ENCODE results near the gene CCDC171. TPM values are rescaled to one million over a fixed set of nuclear protein-coding genes. Genes with fewer than 3 reads are reported as not detected.

Gene CCDC171
- total RNA-seq, 2 donors from 2014 or later = 2.3 to 4.7 TPM

DNA sequence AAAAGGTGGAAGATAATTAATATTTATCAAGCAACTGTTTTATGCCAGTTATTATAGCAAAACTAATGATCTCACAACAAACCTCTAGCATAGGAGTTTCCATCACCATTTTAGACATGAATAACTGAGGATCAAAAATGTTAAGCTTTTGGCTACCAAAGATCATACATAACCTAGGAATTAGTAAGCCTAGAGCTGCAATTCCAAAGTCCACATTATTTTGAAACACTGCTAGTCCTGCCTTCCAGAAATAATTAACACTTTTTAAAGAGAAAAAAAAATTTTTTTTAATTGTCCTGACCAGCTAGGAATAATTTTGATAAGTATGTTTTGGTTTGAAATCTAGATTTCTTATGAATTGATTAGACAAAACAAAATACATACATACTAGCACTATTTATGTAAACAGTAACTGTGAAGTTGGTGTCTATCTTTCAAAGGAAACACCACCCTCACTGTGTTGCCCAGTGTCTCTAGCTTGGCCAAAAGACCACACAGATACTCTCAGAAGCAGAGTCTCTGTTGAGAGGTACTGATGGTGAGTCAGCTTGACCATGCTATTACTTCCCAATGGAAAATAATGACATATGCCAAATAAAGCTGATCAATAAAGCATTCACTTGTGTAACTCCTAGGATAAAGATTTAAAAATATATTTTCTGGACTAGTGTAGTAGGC is 422.4 kb downstream of the CCDC171 start:
- Histone ChIP-seq H3K4me3 (no peak overlapping the region), H3K9me3 (no peaks in the 10 kb centered on the region), H3K36me3 (replicated peaks in 1 of 2; ENCODE audit: insufficient read depth in 1 of 2, low read depth in 2 of 2) (no peaks in the 10 kb centered on the region), H3K27me3 (no peaks in the 10 kb centered on the region), H3K4me1 (no peaks in the 10 kb centered on the region), H3K27ac (no peak overlapping the region)
- no peak for TF ChIP-seq POLR2A (IDR thresholded peaks at IDR 0.05)
- TF ChIP-seq, protein P1, sequence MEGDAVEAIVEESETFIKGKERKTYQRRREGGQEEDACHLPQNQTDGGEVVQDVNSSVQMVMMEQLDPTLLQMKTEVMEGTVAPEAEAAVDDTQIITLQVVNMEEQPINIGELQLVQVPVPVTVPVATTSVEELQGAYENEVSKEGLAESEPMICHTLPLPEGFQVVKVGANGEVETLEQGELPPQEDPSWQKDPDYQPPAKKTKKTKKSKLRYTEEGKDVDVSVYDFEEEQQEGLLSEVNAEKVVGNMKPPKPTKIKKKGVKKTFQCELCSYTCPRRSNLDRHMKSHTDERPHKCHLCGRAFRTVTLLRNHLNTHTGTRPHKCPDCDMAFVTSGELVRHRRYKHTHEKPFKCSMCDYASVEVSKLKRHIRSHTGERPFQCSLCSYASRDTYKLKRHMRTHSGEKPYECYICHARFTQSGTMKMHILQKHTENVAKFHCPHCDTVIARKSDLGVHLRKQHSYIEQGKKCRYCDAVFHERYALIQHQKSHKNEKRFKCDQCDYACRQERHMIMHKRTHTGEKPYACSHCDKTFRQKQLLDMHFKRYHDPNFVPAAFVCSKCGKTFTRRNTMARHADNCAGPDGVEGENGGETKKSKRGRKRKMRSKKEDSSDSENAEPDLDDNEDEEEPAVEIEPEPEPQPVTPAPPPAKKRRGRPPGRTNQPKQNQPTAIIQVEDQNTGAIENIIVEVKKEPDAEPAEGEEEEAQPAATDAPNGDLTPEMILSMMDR (IDR thresholded peaks at IDR 0.05) = no peak
- ATAC-seq (no peak), DNase-seq (no peak)
- intact Hi-C loops (cut with DNase I) = no loop called here

DNA sequence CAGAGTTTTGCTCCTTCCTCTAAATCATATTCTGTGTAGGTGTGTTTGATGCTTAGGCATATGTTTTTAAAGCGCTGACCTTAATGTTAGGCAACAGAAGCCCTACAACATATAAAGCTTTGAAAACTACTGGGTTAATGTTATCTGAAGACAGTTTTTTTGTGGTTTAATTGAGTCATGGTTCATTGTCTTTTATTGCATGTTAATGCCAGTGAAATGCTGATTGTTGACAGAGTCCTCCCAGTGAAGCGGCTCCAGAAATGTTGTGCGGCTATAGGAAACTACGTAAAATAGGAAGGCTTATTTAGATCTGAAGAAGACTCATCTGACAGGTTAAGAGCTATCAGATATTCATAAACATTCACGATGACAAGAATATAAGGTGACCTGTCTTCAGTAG is 424.6 kb downstream of the CCDC171 start:
- Histone ChIP-seq H3K4me3 (no peak overlapping the region), H3K27me3 (no peaks in the 10 kb centered on the region), H3K36me3 (replicated peaks in 1 of 2; ENCODE audit: insufficient read depth in 1 of 2, low read depth in 2 of 2) (no peaks in the 10 kb centered on the region), H3K4me1 (no peaks in the 10 kb centered on the region), H3K27ac (no peak overlapping the region), H3K9me3 (no peaks in the 10 kb centered on the region)
- DNase-seq (no peak), ATAC-seq (no peak)
- intact Hi-C loops (cut with DNase I) = no loop called here
- WGBS, 2 donors = 93 to 99% methylated on average over 5 of the region's 5 CpGs
- TF ChIP-seq, protein P1 (IDR thresholded peaks at IDR 0.05) = no peak
- no peak for TF ChIP-seq POLR2A (IDR thresholded peaks at IDR 0.05)

- ATAC-seq (no peak), DNase-seq (no peak)
- no peak overlapping the region for H3K4me3 ChIP-seq
- H3K4me1 ChIP-seq = no peaks in the 10 kb centered on the region
- H3K36me3 ChIP-seq (replicated peaks in 1 of 2; ENCODE audit: insufficient read depth in 1 of 2, low read depth in 2 of 2) = no peaks in the 10 kb centered on the region
- no peaks in the 10 kb centered on the region for H3K27me3 ChIP-seq
- WGBS, 2 donors = 73% methylated on average over 5 of the region's 5 CpGs
- no peak for TF ChIP-seq POLR2A (IDR thresholded peaks at IDR 0.05)
- TF ChIP-seq, protein P1 (IDR thresholded peaks at IDR 0.05) = no peak
- intact Hi-C loops (cut with DNase I) = no loop called here
- H3K27ac ChIP-seq = no peak overlapping the region
- no peaks in the 10 kb centered on the region for H3K9me3 ChIP-seq
Observed at GRCh38 chr9:15982182-15982581, 429.3 kb downstream of the CCDC171 start.

- peak in 2 of 4 donors; percentile 4 to 6 for DNase-seq
Observed at GRCh38 chr9:15999422-16000339, 446.8 kb downstream of the CCDC171 start.

More at GRCh38 chr9:15999422-16000339, 446.8 kb downstream of the CCDC171 start:
- Histone ChIP-seq H3K9me3 (no peaks in the 10 kb centered on the region), H3K27ac (no peak overlapping the region), H3K36me3 (replicated peaks in 1 of 2; ENCODE audit: insufficient read depth in 1 of 2, low read depth in 2 of 2) (no peaks in the 10 kb centered on the region), H3K4me3 (no peak overlapping the region), H3K27me3 (no peaks in the 10 kb centered on the region), H3K4me1 (no peaks in the 10 kb centered on the region)
- TF ChIP-seq, protein P1 (IDR thresholded peaks at IDR 0.05) = no peak
- no peak for TF ChIP-seq POLR2A (IDR thresholded peaks at IDR 0.05)
- peak; percentile 52 for ATAC-seq
- 82 to 84% methylated on average over 7 of the region's 7 CpGs for WGBS, 2 donors
- intact Hi-C loops (cut with DNase I) = no loop called here
